ENCODE data around the gene SPTBN2. TPM values are rescaled to one million over a fixed set of nuclear protein-coding genes. Genes with fewer than 3 reads are reported as not detected.
A peak's percentile ranks its signal among the peaks of the same experiment; 100 is the strongest.

Gene SPTBN2
- total RNA-seq, 1 experiment from 2014 or later, result 51.0 TPM

DNA sequence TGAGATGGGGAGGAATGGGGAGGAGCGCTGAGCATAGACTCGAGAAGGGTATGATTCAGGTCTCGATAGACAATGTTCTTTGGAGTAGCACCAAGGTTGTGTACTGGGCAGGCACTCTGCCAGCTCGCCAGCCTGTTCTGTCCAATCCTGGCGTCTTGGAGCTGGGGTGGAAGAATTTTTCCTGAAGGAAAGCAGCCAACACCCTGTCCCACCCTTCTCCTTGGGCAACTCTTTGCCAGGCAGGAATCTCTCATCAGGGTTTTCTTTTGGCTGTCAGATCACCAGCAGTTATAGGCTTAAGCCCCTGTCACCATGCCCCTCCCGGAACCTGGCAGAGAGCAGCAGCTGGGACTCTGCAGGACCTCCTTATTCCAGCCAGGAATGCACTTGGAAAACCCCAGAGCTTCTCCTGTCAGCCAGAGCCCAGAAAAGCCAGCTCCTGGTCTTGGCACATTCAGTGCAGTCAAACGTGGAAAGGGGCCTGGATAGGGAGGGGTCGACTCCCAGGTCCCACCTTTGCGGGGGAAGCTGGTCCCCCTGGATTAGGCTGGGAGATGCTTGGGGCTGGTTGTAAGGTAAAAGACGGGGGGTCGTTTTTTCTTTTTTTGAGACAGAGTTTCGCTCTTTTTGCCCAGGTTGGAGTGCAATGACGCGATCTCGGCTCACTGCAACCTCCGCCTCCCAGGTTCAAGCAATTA, 14.4 kb upstream of the SPTBN2 start:
- Histone ChIP-seq H3K27me3 (ENCODE audit: insufficient read depth, low read depth) (no peaks in the 10 kb centered on the region), H3K9me3 (ENCODE audit: insufficient read depth, low read depth) (no peaks in the 10 kb centered on the region), H3K4me3 (peak overlapping the region; percentile 99; the same call in 1 of the 2 replicates), H3K27ac (no peak overlapping the region), H4K20me1 (ENCODE audit: insufficient read depth) (no peaks in the 10 kb centered on the region), H3K79me2 (ENCODE audit: low read depth) (peaks cover 28% of the 10 kb centered on the region), H2AFZ (peak overlapping the region; percentile 100; the same call in 1 of the 2 replicates), H3F3A (ENCODE audit: insufficient read depth, low read depth) (peaks cover 26% of the 10 kb centered on the region; the same call in 1 of the 2 replicates), H3K36me3 (ENCODE audit: low read depth) (no peaks in the 10 kb centered on the region), H3K4me2 (peak overlapping the region; percentile 94), H3K9me2 (ENCODE audit: insufficient read depth) (no peaks in the 10 kb centered on the region), H3K4me1 (replicated peaks; ENCODE audit: insufficient read depth) (peaks cover 28% of the 10 kb centered on the region)
- peak in 1 of 2 experiments; percentile 93 for DNase-seq
- no peak for TF ChIP-seq EZH2 (IDR thresholded peaks at IDR 0.05; ENCODE audit: low read depth)
- TF ChIP-seq, protein P1, sequence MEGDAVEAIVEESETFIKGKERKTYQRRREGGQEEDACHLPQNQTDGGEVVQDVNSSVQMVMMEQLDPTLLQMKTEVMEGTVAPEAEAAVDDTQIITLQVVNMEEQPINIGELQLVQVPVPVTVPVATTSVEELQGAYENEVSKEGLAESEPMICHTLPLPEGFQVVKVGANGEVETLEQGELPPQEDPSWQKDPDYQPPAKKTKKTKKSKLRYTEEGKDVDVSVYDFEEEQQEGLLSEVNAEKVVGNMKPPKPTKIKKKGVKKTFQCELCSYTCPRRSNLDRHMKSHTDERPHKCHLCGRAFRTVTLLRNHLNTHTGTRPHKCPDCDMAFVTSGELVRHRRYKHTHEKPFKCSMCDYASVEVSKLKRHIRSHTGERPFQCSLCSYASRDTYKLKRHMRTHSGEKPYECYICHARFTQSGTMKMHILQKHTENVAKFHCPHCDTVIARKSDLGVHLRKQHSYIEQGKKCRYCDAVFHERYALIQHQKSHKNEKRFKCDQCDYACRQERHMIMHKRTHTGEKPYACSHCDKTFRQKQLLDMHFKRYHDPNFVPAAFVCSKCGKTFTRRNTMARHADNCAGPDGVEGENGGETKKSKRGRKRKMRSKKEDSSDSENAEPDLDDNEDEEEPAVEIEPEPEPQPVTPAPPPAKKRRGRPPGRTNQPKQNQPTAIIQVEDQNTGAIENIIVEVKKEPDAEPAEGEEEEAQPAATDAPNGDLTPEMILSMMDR (conservative IDR thresholded peaks at IDR 0.05), result no peak
- ChIA-PET CTCF (interaction anchor here (1.2 kb wide), 1 partner anchor 140 kb away, joined by 4 read pairs; no protein-coding TSS in a partner anchor), POLR2A (ENCODE audit: unreplicated experiment) (interaction anchor here (0.5 to 0.9 kb wide), 4 partner anchors 31 to 555 kb away, joined by 3 to 11 read pairs (median 4); partner anchors contain the start of gene RBM4)
- no TSS peak for BruUV-seq (replicated peaks)
- intact Hi-C loops (cut with micrococcal nuclease; ENCODE audit: unreplicated experiment), result loop anchor here (2.0 to 5.0 kb wide), 2 partner anchors 17 to 36 kb away; no protein-coding TSS in a partner anchor

DNA sequence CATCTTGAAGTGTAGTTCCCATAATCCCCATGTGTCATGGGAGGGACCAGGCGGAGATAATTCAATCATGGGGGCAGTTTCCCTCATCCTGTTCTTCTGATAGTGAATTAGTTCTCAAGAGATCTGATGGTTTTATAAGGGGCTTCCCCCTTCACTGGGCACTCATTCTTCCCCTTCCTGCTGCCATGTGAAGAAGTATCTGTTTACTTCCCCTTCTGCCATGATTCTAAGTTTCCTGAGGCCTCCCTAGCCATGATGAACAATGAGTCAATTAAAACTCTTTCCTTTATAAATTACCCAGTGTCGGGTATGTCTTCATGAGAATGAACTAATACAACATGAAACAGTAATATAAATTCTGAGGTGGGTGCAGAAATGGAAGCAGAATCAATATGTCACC, 12.1 kb upstream of the SPTBN2 start:
- no TSS peak for BruUV-seq (replicated peaks)
- no peak for DNase-seq
- CTCF ChIA-PET, result no interaction called here

DNA sequence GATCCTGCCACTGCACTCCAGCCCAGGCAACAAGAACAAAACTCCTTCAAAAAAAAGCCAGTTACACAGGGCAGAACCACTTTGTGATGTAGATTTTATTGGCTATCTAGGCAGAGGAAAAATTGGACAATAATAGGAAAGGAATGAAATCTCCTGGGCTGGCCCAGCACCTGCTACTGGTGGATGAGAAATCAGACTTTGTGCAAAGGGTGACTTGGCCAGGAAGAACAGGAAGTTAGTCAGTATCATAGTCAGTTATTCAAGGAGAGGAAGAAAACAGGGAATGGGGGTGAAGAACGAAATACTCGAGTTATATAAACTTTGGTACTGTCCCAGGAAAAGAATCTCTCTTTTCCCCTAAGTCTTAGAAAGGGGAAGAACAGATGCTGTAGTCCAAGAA, 11.0 kb upstream of the SPTBN2 start:
- BruUV-seq (replicated peaks), result no TSS peak
- 0 out of 2 replicates have a peak overlapping the region, but pooled peaks have one; percentile 4 for H3K4me2 ChIP-seq

More for the DNA sequence above, 12.1 kb upstream of the SPTBN2 start:
- no peak for TF ChIP-seq EZH2 (IDR thresholded peaks at IDR 0.05; ENCODE audit: low read depth)
- TF ChIP-seq, protein P1 (conservative IDR thresholded peaks at IDR 0.05), result no peak
- Histone ChIP-seq H3K4me2 (no peak overlapping the region), H3K36me3 (ENCODE audit: low read depth) (no peaks in the 10 kb centered on the region), H3K4me3 (no peak overlapping the region), H3K27me3 (ENCODE audit: insufficient read depth, low read depth) (no peaks in the 10 kb centered on the region), H3F3A (ENCODE audit: insufficient read depth, low read depth) (peaks cover 12% of the 10 kb centered on the region; the same call in 1 of the 2 replicates), H3K9me3 (ENCODE audit: insufficient read depth, low read depth) (no peaks in the 10 kb centered on the region), H3K4me1 (replicated peaks; ENCODE audit: insufficient read depth) (peaks cover 17% of the 10 kb centered on the region), H4K20me1 (ENCODE audit: insufficient read depth) (no peaks in the 10 kb centered on the region), H3K27ac (no peak overlapping the region), H3K9me2 (ENCODE audit: insufficient read depth) (no peaks in the 10 kb centered on the region), H3K79me2 (ENCODE audit: low read depth) (peaks cover 14% of the 10 kb centered on the region), H2AFZ (no peak overlapping the region)
- POLR2A ChIA-PET (ENCODE audit: unreplicated experiment), result interaction anchor here (0.5 kb wide), 2 partner anchors 9 to 720 kb away, joined by 3 to 10 read pairs; no protein-coding TSS in a partner anchor
- intact Hi-C loops (cut with micrococcal nuclease; ENCODE audit: unreplicated experiment), result loop anchor here (5.0 kb wide), 1 partner anchor 34 kb away; no protein-coding TSS in a partner anchor

More for the DNA sequence above, 11.0 kb upstream of the SPTBN2 start:
- Histone ChIP-seq H3K4me3 (no peak overlapping the region), H3K36me3 (ENCODE audit: low read depth) (no peaks in the 10 kb centered on the region), H2AFZ (no peak overlapping the region), H4K20me1 (ENCODE audit: insufficient read depth) (no peaks in the 10 kb centered on the region), H3K27ac (no peak overlapping the region), H3K79me2 (ENCODE audit: low read depth) (peaks cover 6% of the 10 kb centered on the region; the same call in 1 of the 2 replicates), H3K9me2 (ENCODE audit: insufficient read depth) (no peaks in the 10 kb centered on the region), H3K9me3 (ENCODE audit: insufficient read depth, low read depth) (no peaks in the 10 kb centered on the region), H3F3A (ENCODE audit: insufficient read depth, low read depth) (peaks cover 6% of the 10 kb centered on the region; the same call in 1 of the 2 replicates), H3K4me1 (replicated peaks; ENCODE audit: insufficient read depth) (peaks cover 9% of the 10 kb centered on the region), H3K27me3 (ENCODE audit: insufficient read depth, low read depth) (no peaks in the 10 kb centered on the region)
- no peak for TF ChIP-seq EZH2 (IDR thresholded peaks at IDR 0.05; ENCODE audit: low read depth)
- TF ChIP-seq, protein P1 (conservative IDR thresholded peaks at IDR 0.05), result no peak
- intact Hi-C loops (cut with micrococcal nuclease; ENCODE audit: unreplicated experiment), result loop anchor here (5.0 kb wide), 1 partner anchor 33 kb away; no protein-coding TSS in a partner anchor
- POLR2A ChIA-PET (ENCODE audit: unreplicated experiment), result no interaction called here
- DNase-seq, result no peak
- CTCF ChIA-PET, result no interaction called here

All from PC-9 (cell line).